Upper lobe of left lung (tissue), 6 donors: ENCODE data around the gene BMPR1B. TPM values are rescaled to one million over a fixed set of nuclear protein-coding genes. Genes with fewer than 3 reads are reported as not detected.

Experiments
- ATAC-seq, 2 donors: fragments of 200-7000 bp; cut with Tn5 transposase; one replicate each; pipeline ENCODE4 v1.9.1; 2022; ENCODE audit warnings: mild to moderate bottlenecking in 2 of 2, moderate library complexity in 2 of 2; ENCODE audit not compliant: low FRiP score in 2 of 2
- DNase-seq, 2 donors: peaks; one replicate each; pipeline ENCODE4 v3.0.0-alpha.2; 2019 to 2020
- H3K27ac ChIP-seq, 4 donors: fragments of 200-600 bp; sonication (generic); one replicate each; pipeline ENCODE4 v1.5.1; 2016 to 2019
- H3K27me3 ChIP-seq, 4 donors: fragments of 200-600 bp; sonication (generic); one replicate each; pipeline ENCODE4 v1.5.1; 2017 to 2019
- H3K36me3 ChIP-seq, 4 donors: fragments of 200-600 bp; sonication (generic); one replicate each; pipeline ENCODE4 v1.5.1; 2016 to 2019
- H3K4me1 ChIP-seq, 4 donors: fragments of 200-600 bp; sonication (generic); one replicate each; pipeline ENCODE4 v1.5.1; 2018 to 2019
- H3K4me3 ChIP-seq, 4 donors: fragments of 200-600 bp; sonication (generic); one replicate each; pipeline ENCODE4 v1.5.1; 2017 to 2019; ENCODE audit warnings: mild to moderate bottlenecking in 2 of 4, moderate library complexity in 1 of 4
- H3K9me3 ChIP-seq, 4 donors: fragments of 200-600 bp; sonication (generic); one replicate each; pipeline ENCODE4 v1.5.1; 2018 to 2019
- CTCF ChIP-seq, 6 experiments: fragments of 450-650 bp in 4 of 6; fragments of 200-600 bp in 2 of 6; sonication (generic) in 2 of 6; IDR thresholded peaks; one replicate each; pipeline ENCODE4 v1.5.1; 2016 to 2019; ENCODE audit warnings: antibody characterized with exemption in 6 of 6
- EP300 ChIP-seq, 4 donors: sonication (generic); formaldehyde crosslinking; IDR thresholded peaks; one replicate each; pipeline ENCODE4 v1.5.1; 2017; ENCODE audit warnings: antibody characterized with exemption in 4 of 4, control low read depth in 2 of 4
- POLR2A ChIP-seq, 4 donors: fragments of 450-650 bp; IDR thresholded peaks; one replicate each; pipeline ENCODE4 v1.5.1; 2016 to 2017; ENCODE audit warnings: antibody characterized with exemption in 4 of 4, mild to moderate bottlenecking in 2 of 4
- POLR2AphosphoS5 ChIP-seq, 2 donors: sonication (generic); formaldehyde crosslinking; IDR thresholded peaks; one replicate each; pipeline ENCODE4 v1.5.1; 2017; ENCODE audit warnings: antibody characterized with exemption in 2 of 2
- WGBS, 2 donors: methylation state at CpG; one replicate each; pipeline ENCODE4 v1.1.5; 2017 to 2018; 5-methylcytosine and 5-hydroxymethylcytosine counted together
- total RNA-seq, 6 donors: library from RNA; depleted of rRNA in 4 of 6; stranded (reverse); fragments of >200 nt in 4 of 6; gene quantifications; one replicate each; pipeline versions ENCODE4 v1.1.0 to v1.2.1, GENCODE V29; 2016 to 2021
- donor health status: DM: no; HTN: no; CAD: no; lungs with moderate emphysema.
- donor health status: DM: no; HTN: yes; CAD: no; lungs with severe emphysema.

Gene BMPR1B
- total RNA-seq, 6 donors from 2014 or later = 0.78 to 7.7 (median 3.5) TPM

- TF ChIP-seq CTCF (IDR thresholded peaks at IDR 0.05) (no peak), POLR2AphosphoS5 (IDR thresholded peaks at IDR 0.05) (no peak), EP300 (IDR thresholded peaks at IDR 0.05) (no peak), POLR2A (IDR thresholded peaks at IDR 0.05) (no peak)
- Histone ChIP-seq H3K9me3 (no peaks in the 10 kb centered on the region), H3K27me3 (no peaks in the 10 kb centered on the region), H3K36me3 (no peaks in the 10 kb centered on the region), H3K4me3 (no peak overlapping the region), H3K4me1 (no peaks in the 10 kb centered on the region), H3K27ac (no peak overlapping the region)
- DNase-seq (no peak), ATAC-seq (no peak)
- 81 to 85% methylated on average over 5 of the region's 5 CpGs for WGBS, 2 donors
Measured at GRCh38 chr4:95183656-95184408, 426.1 kb downstream of the BMPR1B start.

GRCh38 chr4:95186666-95187065, 428.9 kb downstream of the BMPR1B start:
- Histone ChIP-seq H3K27me3 (no peaks in the 10 kb centered on the region), H3K4me1 (no peaks in the 10 kb centered on the region), H3K36me3 (no peaks in the 10 kb centered on the region), H3K4me3 (no peak overlapping the region), H3K9me3 (no peaks in the 10 kb centered on the region), H3K27ac (no peak overlapping the region)
- no peak for ATAC-seq
- 86 to 87% methylated on average over 6 to 8 of the region's 8 CpGs for WGBS, 2 donors
- TF ChIP-seq CTCF (IDR thresholded peaks at IDR 0.05) (no peak), POLR2A (IDR thresholded peaks at IDR 0.05) (no peak), POLR2AphosphoS5 (IDR thresholded peaks at IDR 0.05) (no peak), EP300 (IDR thresholded peaks at IDR 0.05) (no peak)
- DNase-seq = no peak

GRCh38 chr4:95188701-95189370, 431.1 kb downstream of the BMPR1B start:
- TF ChIP-seq POLR2AphosphoS5 (IDR thresholded peaks at IDR 0.05) (no peak), CTCF (IDR thresholded peaks at IDR 0.05) (no peak), EP300 (IDR thresholded peaks at IDR 0.05) (no peak), POLR2A (IDR thresholded peaks at IDR 0.05) (no peak)
- no peaks in the 10 kb centered on the region for H3K9me3 ChIP-seq
- no peaks in the 10 kb centered on the region for H3K27me3 ChIP-seq
- DNase-seq (no peak), ATAC-seq (no peak)
- H3K4me1 ChIP-seq = no peaks in the 10 kb centered on the region
- no peaks in the 10 kb centered on the region for H3K36me3 ChIP-seq
- WGBS, 2 donors = 70 to 75% methylated on average over 5 of the region's 5 CpGs
- no peak overlapping the region for H3K4me3 ChIP-seq
- no peak overlapping the region for H3K27ac ChIP-seq

- TF ChIP-seq CTCF (IDR thresholded peaks at IDR 0.05) (no peak), EP300 (IDR thresholded peaks at IDR 0.05) (no peak), POLR2AphosphoS5 (IDR thresholded peaks at IDR 0.05) (no peak), POLR2A (IDR thresholded peaks at IDR 0.05) (no peak)
- no peak overlapping the region for H3K27ac ChIP-seq
- 67 to 70% methylated on average over 7 to 9 of the region's 9 CpGs for WGBS, 2 donors
- no peaks in the 10 kb centered on the region for H3K36me3 ChIP-seq
- no peaks in the 10 kb centered on the region for H3K9me3 ChIP-seq
- no peaks in the 10 kb centered on the region for H3K4me1 ChIP-seq
- DNase-seq (peak in 1 of 2 donors; percentile 50), ATAC-seq (no peak)
- no peak overlapping the region for H3K4me3 ChIP-seq
- H3K27me3 ChIP-seq = no peaks in the 10 kb centered on the region
Measured at GRCh38 chr4:95190751-95191436, 433.1 kb downstream of the BMPR1B start.
